HG02981 (cell line): ENCODE results near the gene KIF21B.

Source experiments
- ATAC-seq: cut with Tn5 transposase; IDR thresholded peaks from one replicate; pipeline ENCODE4 v1.9.1; 2021; ENCODE audit warnings: mild to moderate bottlenecking, moderate library complexity; ENCODE audit not compliant: unreplicated experiment

The KIF21B gene

GRCh38 chr1:201044119-201044518 is 20.6 kb upstream of the KIF21B start:
- ATAC-seq = no peak

- peak; percentile 60 for ATAC-seq
Observed at GRCh38 chr1:201042779-201043461, 19.4 kb upstream of the KIF21B start.

- no peak for ATAC-seq
Observed at GRCh38 chr1:201041011-201041410, 17.5 kb upstream of the KIF21B start.

GRCh38 chr1:201039876-201040275 is 16.4 kb upstream of the KIF21B start:
- no peak for ATAC-seq

- ATAC-seq = no peak
Observed at GRCh38 chr1:201039418-201039817, 15.9 kb upstream of the KIF21B start.

DNA sequence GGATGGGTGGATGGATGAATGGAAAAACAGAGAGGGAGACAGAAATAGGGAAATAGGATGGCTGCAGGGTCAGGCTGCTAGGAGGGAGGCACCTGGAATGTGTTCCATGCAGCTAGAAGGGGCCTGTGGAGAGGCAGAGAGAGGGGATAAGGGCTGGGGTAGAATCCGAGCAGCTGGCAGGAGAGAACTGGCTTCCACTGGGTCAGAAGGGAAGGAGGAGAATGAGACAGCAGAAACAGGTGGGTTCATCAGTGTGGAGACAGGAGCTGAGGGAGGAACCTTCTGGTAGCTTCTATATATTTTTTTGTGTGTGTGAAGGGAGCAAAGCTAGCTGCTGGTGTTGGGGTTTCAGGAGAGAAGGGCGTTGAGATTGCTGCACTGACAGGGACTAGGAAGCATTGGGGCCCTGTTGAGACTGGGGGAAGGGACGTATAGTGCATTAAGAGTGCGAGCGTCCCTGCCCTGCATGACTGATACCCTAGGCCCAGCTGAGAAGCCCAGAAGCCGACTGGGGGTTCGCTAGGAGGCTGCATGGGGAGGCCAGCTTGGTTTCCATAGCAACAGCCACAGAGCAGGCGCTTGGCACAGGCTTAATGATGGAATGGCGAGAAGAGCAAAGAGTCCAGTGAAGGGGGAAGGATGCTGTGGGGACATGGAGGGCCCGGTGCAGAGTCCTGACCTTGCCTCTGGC is 14.8 kb upstream of the KIF21B start:
- ATAC-seq = no peak

DNA sequence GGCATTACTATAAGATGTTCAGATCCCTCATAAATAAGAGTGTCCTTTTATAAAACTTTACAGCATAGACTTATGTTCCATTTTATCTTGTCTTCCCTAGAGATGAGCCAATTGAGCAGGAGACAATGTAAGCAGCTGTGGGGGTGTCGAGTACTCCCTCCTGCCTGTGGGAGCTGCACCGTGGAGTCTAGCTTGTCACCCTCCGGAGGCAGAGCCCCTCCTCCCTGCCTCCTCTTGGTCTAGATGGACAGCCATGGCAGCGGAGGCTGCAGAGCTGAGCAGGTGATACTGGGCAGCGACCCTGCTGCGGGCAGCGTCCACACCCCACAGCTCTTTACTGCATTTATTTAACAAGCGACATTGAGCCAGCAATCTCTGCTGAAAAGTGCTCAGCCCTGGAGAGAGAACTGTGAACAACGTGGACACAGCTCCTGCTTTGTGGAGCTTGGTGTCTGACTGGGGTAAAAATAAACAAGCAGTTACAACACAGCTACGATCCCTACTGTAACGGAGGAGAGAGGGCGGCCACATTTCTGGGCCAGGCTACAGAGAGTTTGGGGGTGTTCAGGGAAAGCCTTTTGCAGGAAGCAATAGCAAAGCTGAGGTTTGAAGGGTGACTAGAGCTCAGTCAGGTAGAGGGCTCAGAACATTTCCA is 12.8 kb upstream of the KIF21B start:
- no peak for ATAC-seq

- no peak for ATAC-seq
Observed at GRCh38 chr1:201034671-201035070, 11.2 kb upstream of the KIF21B start.

GRCh38 chr1:201032408-201032807 is 8.9 kb upstream of the KIF21B start:
- no peak for ATAC-seq

DNA sequence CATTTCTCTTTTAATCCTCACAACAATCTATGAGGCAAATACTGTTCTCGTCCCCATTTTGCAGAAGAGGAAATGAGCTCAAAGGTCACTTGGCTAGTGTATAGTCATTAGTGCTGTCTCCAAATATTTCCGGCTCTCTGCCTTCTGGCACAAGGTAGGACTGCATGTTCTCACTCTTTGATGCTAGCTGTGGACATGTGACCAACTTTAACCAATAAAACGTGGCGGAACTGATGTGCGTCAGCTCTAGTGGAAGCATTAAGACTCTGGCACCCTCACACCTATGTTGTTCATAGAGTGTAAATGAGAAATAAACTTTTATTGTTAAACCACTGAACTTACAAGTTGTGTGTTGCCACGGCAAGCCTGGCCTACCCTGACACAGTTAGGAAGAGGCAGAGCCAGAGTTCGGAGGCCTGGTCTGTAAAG is 5.0 kb upstream of the KIF21B start:
- ATAC-seq = no peak

- no peak for ATAC-seq
Observed at GRCh38 chr1:201026836-201027235, 3.3 kb upstream of the KIF21B start.

DNA sequence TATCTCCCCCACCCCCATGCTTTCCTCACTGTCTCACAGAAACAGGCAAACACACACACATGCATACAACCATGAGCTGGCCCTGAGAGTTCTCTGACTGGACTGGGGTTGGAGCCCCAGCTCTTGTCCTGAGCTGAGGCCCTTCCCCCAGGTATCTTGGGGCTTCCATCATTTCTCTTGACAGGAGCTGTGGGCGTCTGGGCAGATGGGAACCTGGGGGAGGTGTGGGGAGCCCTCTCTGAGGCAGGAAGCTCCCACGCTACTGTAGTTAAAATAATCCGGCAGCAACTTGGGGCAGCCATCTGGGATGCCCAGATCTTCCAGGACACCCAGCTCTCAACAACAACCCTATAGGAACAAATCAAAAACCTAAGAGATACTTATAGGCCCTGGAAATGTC is 2.7 kb upstream of the KIF21B start:
- no peak for ATAC-seq

DNA sequence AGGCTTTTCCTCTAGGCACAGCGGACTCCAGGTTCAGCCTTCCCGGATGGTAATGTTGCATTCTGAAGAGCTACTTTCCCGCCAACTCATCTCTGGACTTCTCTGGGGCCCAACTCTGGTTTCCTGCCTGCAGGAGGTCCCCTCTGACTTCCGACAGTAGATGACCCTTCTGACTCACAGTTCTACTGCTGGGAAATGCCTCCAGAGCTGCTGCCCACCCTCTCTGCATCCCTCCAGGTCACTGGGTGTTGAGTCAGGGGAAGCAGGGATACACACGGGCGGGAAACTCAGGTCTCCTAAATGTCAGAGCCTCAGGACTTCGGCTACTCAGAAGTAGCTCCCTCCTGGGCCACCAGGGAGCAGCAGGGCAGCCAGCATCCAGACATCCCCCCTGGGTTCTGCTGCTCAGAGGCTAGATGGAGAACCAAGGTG is 2.1 kb upstream of the KIF21B start:
- peak; percentile 27 for ATAC-seq

- ATAC-seq = no peak
Observed at GRCh38 chr1:201024625-201024998, 1.1 kb upstream of the KIF21B start.

DNA sequence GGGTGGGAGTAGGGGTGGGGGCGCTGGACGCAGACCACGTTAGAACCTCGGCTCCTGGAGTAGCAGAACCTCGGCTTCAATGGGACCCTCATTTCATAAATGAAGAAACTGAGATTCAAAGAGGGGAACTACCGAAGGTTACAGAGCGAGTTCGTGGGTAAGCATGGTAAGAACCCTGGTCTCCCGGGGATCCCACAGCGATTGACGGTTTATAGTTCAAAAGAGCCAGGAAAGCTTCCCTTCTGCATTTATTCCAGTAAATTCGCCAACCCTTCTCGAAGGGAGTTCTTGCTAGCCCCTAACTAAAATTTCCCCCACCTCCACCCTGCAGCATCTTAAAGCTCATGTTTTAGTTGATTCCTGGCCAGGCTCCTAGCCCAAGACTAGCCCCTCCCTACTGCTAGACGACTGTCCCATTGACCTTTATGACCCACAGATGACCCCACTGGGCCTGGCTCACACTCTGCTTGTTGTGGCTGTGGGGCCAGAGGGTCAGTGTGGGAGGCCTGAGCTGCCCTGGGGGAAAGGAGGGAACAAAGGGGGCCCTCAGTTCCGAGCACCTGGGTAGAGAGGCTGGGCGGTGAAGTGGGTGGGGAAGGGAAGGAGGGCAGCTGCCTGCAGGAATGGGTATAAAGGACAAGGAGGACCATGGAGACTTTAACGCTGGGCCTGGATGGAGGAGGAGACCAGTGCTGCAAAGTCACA is 558 bp upstream of the KIF21B start:
- ATAC-seq = no peak

- ATAC-seq = no peak
Observed at GRCh38 chr1:201022820-201023516, 546 bp downstream of the KIF21B start.

DNA sequence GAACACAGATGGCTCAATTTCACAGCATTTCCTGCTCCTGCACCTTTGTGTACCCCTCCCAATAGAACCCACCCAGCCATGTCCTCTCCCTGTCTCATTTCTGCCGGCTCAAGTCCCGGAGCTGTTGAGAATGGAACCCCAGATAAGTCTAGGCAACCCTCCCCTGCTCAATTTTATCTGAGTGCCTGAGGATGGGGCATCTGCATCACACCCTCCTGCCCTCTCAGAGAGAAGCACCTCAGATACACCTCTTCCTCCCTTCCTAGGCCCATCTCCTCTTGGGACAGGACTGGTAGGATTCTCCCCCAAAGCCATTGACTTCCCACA is 1.1 kb downstream of the KIF21B start:
- ATAC-seq = no peak

DNA sequence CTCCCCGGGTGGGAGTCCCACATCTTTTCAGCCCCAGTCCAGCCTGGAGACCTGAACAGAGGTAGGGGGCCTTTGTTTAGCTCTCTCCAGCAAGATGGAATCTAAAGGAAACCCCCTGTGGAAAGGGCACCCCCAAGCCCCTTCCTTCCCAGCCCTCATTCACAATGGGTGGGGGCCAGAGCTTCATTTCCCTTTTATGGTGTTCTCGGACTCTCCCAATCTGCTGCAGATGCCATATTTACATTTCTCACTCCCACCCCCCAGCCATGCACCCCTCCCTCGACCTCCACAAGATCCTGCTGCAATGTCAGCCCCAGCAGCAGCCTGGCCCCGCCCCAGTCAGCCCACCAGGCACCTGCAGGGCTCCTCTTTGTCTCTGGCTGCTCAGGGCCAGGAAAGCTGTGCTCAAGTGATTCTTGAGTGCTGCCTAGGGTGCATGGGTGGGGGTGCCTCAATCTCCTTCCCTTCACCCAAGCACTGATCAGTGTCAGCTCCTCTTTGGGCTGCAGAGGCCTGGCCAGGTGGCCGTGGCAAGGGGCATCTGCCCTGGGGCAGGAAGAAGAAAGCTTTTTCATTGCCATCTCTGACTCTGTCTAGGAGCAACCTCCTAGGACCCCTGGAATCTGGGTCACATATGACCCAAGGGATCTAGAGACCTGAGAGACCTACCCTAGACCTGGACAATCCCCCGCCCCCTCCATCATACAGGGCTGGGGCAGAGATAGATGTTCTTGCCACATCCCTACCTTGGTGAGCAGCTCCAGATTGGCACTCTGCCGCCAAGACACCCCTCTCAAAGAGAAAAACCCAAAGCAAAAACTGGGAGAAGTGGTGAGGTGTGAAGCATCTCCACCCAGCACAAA is 1.7 kb downstream of the KIF21B start:
- ATAC-seq = no peak

- ATAC-seq = no peak
Observed at GRCh38 chr1:201020721-201021629, 2.5 kb downstream of the KIF21B start.
